HG02885 (cell line): Measurements from ENCODE around the gene ADCY1.
A peak's percentile ranks its signal among the peaks of the same experiment; 100 is the strongest.
"Not testable (repeated sequence)": the region's sequence is repeated elsewhere in the genome, so short reads cannot be mapped to it uniquely, and the experiment has no call there.

Source experiments
- ATAC-seq: cut with Tn5 transposase; IDR thresholded peaks from one replicate; pipeline ENCODE4 v1.9.1; 2021; ENCODE audit warnings: mild to moderate bottlenecking; ENCODE audit not compliant: unreplicated experiment, poor library complexity

ADCY1 gene

DNA sequence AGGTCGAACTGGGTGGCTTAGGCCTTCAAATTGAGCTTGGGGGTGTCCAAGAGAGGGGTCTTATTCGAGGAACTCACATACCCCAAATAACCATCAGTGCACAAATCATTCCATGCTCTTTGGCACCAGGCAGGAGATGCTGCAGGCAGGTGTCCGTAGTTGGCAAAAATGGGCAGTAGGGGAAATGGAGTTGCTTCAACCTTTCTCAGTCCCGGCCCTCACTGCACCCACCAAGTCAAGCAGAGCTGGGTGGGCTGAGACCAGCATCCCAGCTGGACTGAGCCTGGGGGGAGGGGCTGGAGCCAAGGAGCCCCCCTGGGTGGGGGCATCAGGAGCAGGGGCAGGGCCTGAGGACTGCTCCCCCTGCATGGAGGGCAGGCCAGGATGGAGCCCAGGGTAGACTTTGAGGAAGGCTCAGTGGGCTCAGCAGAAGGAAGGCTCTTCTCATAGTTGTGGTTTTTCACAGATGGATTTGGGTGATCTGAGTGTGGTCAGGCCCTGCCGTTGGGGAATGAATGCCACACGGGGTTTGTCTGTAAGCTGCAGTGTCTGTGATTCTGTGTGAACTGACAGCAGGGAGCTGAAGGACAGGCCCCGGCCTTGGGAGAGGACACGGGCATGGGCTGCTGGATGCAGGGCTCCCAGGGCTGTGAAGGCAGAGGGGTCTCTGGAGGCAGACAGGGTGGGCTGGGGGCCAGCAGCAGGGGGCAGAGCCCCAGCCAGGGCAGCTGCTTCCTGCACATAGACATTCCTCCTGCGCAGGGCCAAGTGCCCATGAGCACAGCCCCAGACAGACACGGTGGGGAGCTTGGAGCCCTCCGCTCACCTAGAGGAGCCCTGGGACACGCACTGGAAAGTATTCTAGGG lies 144.5 kb downstream of the ADCY1 start:
- ATAC-seq, result no peak

DNA sequence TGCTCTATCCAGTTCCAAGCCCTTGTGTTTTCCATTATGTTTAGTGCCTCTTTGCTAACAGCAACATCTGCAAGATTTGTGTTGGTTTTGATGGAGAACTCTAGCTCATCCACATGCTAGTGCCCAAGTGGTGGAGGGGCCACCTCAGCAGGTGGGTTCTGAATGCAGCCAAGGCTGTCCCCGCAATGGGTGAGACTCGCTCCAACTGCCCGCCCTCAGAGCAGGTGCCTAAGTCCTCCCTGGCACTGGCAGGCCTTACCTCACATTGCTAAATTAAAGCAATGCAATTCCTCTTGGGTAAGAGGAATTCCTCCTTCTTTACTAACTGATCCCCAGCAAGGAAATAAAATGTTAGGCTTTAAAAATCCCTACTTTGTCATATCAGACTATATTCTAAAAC lies 146.8 kb downstream of the ADCY1 start:
- ATAC-seq, result no peak

DNA sequence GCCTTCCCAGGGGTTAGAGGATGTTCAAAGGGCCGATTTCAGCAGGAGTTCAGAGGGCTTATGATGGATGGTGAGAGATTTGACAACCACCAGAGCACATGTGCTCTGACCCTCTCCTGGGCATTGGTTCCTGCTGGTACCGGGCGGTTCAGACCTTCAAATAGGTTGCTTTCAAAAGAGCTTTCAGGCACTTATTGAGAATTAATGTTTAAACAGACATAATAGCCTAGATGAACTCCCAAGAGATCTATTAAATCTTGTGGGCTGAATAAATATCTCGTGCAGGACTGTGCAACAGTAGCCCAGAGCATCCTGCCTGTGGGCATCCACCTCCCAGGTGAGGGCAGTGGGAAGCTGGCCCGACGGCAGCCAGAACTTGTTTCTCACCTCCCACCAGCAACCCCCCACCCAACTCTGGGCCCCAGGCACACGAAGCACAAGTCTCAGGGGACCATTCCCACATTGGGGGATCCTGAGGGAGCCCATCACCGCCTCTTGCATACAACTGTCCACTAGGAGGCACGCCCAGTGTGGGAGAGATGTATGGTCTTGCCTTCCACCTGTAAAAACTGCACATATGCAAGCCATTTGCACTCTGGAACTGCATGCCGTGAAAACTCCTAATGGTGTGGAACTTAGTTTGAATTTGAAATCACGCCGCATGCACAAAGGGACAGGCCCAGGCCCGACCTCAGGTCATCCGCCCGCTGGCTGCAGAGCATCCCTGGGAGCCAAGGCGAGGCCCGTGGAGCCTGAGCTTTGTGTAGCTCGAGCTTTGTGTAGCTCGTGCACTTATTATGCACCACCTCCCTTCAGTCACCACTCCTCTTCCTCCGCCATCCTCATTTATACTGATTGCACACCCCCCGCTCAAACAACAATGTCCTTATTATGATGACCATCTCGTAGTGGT lies 147.8 kb downstream of the ADCY1 start:
- no peak for ATAC-seq

DNA sequence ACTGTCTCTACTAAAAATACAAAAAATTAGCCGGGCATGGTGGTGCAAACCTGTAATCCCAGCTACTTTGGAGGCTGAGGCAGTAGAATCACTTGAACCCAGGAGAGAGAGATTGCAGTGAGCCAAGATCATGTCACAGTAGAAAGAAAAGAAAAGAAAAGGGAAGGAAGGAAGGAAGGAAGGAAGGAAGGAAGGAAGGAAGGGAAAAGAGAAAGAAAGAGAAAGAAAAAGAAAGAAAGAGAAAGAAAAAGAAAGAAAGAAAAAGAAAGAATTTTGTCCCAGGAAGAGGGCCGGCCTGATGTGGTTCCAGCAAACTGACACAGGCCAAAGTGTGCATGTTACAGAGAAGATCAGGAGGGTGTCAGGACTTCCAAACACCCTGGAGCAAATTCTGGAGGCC lies 151.1 kb downstream of the ADCY1 start:
- not testable (repeated sequence) for ATAC-seq

DNA sequence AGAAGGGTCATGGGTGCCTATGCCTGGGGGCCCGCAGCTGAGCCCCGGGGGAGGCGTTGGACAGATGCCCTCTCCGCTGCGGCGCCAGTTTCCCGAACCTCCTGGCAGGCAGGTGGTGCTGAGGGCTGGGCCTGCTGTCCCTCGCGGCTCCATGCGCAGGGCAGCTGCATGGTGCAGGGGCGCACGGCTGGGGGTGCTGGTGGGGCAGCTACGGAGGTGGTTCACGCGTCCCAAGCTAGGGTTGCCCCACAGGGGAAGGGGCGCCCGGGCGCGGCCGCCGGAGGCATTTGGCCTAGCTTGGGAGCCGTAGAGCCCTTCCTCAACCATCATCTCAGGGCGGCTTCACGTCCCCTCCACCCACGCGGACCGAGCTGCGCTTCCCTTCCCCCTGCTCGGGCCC lies 152.7 kb downstream of the ADCY1 start:
- no peak for ATAC-seq

DNA sequence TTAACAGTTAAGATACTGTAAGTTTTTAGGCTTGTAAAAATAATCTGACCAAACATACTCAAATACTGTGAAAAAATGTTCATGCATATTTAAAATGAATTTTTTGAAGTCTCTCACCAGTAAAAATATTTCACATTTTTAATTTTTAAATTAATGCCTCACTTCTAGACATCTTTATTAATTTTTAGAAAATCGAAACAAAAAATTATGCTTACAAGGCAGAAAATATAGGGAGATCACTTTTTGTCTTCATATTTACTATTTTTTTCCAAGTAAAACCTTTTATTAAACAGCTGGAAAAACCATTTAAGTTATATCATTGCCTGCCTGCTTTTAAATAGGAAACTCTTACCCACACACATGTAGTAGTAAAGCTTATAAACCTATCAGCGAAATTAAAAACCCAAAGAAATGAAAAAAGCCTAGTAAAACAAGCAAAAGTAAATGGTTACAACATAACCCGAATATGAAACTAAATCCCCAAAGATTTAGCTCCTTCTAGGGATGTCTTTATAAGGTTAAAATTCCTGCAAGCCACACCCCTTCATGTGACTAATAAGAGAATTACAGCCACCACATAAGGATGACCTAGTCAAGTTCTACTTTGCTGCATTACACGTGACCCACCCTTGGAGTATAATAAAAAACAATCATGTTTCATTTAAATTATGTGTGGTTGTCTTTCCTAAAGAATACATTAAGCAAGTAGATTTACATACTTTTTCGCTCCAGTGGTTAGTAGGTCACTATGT lies 157.7 kb downstream of the ADCY1 start:
- not testable (repeated sequence) for ATAC-seq

DNA sequence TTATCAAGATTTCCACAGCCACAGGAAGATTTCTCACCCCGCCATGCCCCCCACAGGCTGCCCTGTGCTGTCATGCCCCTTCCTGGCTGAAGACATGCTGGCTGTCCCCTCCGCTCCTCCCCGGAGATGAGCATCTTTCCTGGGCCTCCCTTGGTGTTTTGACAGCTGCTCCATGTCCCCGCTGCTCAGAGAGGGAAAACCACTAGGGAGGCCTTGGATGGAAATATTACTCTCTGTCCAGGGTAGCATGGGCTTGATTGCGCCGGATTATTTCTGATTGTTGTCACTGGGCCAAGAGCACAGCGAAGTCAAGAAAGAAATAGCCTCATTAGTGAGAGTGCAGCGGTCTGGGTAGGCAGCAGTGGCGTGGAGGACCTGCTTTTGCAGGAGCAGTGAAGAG lies 164.8 kb downstream of the ADCY1 start:
- ATAC-seq, result not testable (repeated sequence)

DNA sequence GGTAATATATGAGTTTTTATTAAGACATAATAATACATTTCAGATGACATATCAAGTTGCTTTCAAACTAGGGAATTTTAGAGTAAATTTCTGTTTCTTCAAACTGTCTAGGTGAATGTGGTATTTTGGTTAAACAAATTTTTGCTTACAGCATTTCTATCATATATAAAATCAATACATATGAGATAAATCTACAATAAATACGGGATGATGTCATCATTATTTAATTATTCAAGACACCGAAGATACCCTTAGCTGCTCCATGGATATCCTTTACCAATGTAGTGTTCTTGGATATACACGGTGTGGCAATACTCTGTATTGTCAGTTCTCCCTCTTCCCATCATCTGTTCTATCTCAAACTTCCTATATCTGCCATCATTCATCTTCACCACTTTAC lies 166.4 kb downstream of the ADCY1 start:
- not testable (repeated sequence) for ATAC-seq

DNA sequence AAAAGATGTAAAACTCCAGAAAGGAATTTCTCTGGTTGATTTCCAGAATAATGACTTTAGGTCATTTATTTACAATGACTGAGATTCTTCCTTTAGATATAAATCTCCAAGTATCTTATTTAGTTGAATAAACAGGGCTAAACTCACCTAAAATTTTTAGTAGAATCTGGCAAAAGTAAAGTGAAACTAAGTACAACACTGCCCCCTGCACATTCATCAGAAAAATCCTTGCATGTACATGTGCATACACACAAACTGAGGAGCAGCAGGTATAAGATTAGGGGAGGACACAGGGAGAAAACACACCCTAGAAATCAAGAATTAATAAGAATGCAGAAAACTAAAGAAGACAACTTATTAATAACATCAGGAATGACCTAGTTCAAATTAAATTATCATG lies 174.8 kb downstream of the ADCY1 start:
- ATAC-seq, result not testable (repeated sequence)

DNA sequence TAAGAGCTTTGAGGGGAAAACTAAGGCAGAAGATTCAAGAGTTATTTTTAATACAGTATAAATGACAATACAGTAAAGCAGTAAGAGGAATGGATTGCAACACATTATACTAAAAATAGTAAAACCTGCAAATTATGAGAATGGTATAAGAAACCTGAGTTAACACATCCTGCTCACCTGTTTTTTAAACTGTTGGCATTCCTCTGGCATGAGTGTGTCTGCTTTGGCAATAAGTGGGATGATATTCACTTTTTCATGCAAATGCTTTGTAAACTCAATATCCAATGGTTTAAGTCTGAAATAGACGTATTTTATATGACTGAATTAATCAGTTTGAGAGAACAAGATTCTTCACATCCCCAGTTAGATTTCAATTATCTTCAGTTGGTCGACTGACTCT lies 177.2 kb downstream of the ADCY1 start:
- not testable (repeated sequence) for ATAC-seq

DNA sequence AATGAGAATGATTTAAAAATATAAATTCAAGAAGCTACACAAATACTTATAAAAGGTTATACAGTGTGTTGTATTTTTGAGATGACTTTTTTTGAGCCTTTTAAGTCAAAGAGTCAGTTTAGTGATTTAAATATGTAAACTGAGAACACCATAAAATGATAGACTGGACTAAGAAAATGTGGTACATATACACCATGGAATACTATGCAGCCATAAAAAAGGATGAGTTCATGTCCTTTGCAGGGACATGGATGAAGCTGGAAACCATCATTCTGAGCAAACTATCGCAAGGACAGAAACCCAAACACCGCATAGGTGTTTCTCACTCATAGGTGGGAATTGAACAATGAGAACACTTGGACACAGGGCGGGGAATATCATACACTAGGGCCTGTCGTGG lies 182.2 kb downstream of the ADCY1 start:
- not testable (repeated sequence) for ATAC-seq

DNA sequence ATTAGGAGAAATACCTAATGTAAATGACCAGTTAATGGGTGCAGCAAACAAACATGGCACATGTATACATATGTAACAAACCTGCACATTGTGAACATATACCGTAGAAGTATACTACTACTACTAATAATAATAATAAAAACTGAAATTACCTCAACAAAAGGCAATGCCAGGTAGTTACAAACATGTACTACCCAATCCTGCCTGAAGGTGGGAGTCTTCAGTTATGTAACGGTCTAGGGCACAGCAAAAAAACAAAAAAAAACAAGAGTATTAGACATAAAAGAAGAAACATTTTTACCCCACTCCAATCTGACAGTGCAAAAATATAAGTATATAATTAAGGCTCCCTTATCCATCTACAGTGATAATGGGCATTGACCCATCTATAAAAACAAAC lies 182.6 kb downstream of the ADCY1 start:
- not testable (repeated sequence) for ATAC-seq

DNA sequence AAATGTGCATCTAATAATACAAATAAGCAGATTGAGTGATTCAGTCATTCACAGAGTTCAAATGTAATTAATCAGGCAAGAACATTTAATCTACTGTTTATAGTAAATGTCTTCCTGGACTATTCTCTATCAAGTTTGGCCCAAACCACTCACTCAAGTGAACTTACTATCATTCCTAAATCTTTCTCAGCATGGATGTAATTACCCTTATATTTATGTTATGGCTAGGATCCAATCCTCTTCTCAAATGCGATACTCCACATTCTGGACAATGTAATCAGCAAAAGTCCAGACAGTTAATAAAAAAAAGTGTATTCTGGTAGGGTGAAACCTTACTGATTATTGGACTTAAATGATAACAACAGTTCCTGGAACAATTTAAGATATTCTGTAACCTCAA lies 185.3 kb downstream of the ADCY1 start:
- not testable (repeated sequence) for ATAC-seq

DNA sequence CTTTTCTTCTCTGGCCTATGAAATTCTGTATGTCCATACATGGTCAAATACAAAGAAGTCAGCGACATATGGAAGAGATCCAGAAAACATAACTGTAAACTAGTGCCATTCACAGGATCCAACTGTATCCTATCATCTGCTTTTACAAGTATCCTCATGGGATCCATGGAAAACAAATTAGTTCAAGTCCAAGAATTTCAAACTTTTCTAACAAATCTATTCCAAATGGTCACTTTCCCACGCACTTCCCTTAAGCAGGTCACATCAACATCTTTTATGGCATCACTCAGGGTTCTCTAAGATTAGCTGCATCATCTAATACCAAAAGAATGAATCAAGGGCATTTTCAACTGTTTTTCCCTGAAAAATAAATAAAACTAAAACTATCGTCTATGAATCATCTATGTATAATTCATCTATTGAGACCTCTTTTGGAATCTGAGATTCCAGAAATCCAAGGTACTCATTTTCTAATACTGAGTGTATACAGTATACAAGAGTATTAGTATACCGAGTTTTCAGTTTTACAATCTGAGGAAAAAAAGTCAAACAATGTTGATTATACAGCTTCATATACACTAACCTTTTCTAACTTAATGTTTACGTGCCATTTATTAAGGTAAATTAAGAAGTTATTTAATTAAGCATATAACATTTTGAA lies 187.5 kb downstream of the ADCY1 start:
- ATAC-seq, result not testable (repeated sequence)

DNA sequence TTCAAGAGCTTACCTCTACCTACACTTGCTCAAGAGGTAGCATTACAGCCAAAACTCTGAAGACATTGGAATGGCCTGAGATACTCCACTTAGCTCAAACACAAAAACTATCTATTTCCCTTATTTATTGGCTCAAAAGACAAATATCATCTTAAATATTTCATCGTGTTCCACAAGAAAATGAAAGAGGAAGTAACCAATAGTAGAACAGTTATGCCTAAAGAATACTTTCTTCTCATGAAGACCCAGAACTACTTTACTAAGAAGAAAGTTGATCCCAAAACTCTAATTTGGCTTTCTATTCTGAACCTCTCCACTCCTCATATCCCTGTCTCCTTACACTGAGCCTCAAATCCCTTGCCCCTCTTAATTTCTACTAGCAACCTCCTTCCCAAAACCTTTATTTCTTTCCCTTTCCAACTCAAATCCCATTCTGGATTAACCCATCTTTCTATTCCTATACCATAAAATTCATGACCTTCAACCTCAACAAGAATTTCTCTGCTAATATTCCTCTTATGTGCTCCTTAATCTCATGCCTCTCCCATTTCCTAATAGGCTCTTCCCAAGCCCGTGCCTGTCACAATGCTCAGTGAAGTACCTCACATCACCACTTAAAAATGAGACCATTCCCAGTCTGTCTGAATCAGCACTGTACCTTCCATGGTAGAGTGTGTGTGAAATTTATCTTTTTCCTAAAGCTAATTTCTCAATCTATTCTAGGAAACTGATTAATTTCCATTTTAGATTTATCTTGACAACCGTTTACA lies 188.2 kb downstream of the ADCY1 start:
- ATAC-seq, result not testable (repeated sequence)

DNA sequence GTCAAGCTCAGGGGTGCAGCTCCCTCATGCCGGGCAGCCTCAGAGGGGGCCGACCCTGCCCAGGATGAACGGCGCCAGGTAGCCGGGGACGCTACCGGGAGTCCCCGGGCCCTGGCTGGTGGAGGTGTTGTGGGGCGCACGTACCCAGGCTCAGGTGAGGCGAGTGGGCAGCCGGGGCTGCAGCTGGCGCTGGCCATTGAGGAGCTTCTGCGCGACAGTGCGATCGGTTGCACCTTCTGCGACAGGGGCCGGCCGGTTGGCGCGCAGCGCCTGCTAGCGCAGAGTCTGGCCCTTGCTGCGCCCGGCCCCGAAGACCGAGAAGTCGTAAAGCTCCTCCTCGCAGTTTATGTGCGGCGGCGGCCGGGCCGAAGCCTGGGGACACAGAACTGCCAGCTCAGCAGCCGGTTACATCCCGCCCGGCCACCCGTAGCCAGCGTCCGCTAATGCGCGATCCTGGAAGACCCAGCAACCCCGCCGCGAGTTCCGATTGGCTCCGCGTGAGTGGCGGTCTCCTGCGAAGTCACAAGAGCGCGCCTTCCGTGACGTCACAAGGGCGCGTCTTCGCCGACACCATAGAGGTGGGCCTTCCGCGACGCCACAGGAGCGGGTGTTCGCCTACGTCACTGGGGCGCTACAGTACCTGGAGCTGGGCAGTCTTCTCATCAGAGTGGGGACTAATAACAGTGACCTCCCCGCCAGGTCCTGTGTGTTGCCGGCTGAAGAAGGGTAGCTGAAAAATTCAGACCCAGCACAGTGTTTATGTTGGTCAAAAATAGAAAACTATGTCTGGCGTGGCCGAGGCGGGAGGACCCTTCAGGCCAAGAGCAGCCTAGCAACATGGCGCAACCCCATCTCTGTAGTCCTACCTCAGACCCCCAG lies 194.6 kb downstream of the ADCY1 start:
- peak; percentile 100 for ATAC-seq

DNA sequence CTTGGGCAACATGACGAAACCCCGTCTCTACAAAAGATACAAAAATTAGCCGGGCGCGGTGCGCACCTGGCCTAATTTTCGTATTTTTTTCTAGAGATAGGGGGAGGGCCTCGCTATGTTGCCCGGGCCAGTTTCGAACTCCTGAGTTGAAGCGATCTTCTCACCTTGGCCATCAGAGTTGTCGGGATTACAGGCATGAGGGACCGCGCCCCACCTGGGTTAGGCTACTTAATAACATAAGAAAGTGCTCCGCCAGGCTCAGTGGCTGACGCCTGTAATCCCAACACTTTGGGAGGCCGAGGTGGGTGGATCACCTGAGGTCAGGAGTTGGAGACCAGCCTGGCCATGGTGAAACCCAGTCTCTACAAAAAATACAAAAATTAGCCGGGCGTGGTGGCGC lies 195.5 kb downstream of the ADCY1 start:
- not testable (repeated sequence) for ATAC-seq
